Measurements from ENCODE around the gene SIMC1.

- no peak for TF ChIP-seq CTCF (IDR thresholded peaks at IDR 0.05)
- no peak for TF ChIP-seq POLR2A (IDR thresholded peaks at IDR 0.05)
These were observed 117.9 kb downstream of the SIMC1 start for GRCh38 chr5:176356179-176356566.
